Endodermal cell (in vitro differentiated cells): ENCODE data around the gene PLA1A. TPM values are rescaled to one million over a fixed set of nuclear protein-coding genes. Genes with fewer than 3 reads are reported as not detected.

Experiments
- DNase-seq: peaks from one replicate; pipeline ENCODE4 v3.0.0-alpha.2; 2017
- H3K27ac ChIP-seq: 2 replicates; pipeline ENCODE4 v1.5.1; 2013; ENCODE audit warnings: mild to moderate bottlenecking, low read depth, low read length, moderate library complexity
- H3K27me3 ChIP-seq: 2 replicates; pipeline ENCODE4 v1.6.1; 2013; ENCODE audit warnings: mild to moderate bottlenecking, low read length, moderate library complexity; ENCODE audit not compliant: insufficient read depth, control insufficient read depth, poor library complexity, severe bottlenecking
- H3K36me3 ChIP-seq: 2 replicates; pipeline ENCODE4 v1.7.0; 2013; ENCODE audit warnings: mild to moderate bottlenecking, low read length, moderate library complexity; ENCODE audit not compliant: control insufficient read depth, insufficient read depth
- H3K4me1 ChIP-seq: one replicate; pipeline ENCODE4 v1.7.0; 2013; ENCODE audit warnings: low read length; ENCODE audit not compliant: control insufficient read depth, insufficient read depth
- H3K4me3 ChIP-seq: 2 replicates; pipeline ENCODE4 v1.5.1; 2013; ENCODE audit warnings: mild to moderate bottlenecking, low read length, moderate library complexity
- H3K9ac ChIP-seq: 2 replicates; pipeline ENCODE4 v1.6.1; 2013; ENCODE audit warnings: mild to moderate bottlenecking, low read length, moderate library complexity; ENCODE audit not compliant: poor library complexity, severe bottlenecking; ENCODE audit errors: extremely low read depth
- H3K9me3 ChIP-seq: 2 replicates; pipeline ENCODE4 v1.6.1; 2013; ENCODE audit warnings: mild to moderate bottlenecking, low read length, moderate library complexity; ENCODE audit not compliant: control insufficient read depth
- H3K27ac Mint-ChIP-seq: 2 replicates; pipeline ENCODE4 v1.8.0; 2020; ENCODE audit warnings: mixed read lengths
- H3K27me3 Mint-ChIP-seq: 2 replicates; pipeline ENCODE4 v1.8.0; 2021; ENCODE audit warnings: mild to moderate bottlenecking, mixed read lengths; ENCODE audit not compliant: insufficient read depth
- H3K36me3 Mint-ChIP-seq: 2 replicates; pipeline ENCODE4 v1.8.0; 2020; ENCODE audit warnings: low read depth, mixed read lengths
- H3K4me1 Mint-ChIP-seq: 2 replicates; pipeline ENCODE4 v1.8.0; 2020; ENCODE audit warnings: mixed read lengths
- H3K4me3 Mint-ChIP-seq: 2 replicates; pipeline ENCODE4 v1.8.0; 2020; ENCODE audit warnings: mild to moderate bottlenecking, moderate library complexity, mixed read lengths
- H3K9me3 Mint-ChIP-seq: 2 replicates; pipeline ENCODE4 v1.8.0; 2020; ENCODE audit warnings: mild to moderate bottlenecking, mixed read lengths
- CTCF ChIP-seq: fragments of 200-600 bp; sonication (generic); conservative IDR thresholded peaks from 2 replicates; pipeline ENCODE4 v1.5.0; 2021; ENCODE audit warnings: antibody characterized with exemption, mild to moderate bottlenecking
- WGBS, 2 experiments: methylation state at CpG; one replicate each; pipeline versions ENCODE4 v1.1.5 to v1.1.7; 2013; ENCODE audit warnings: missing lambda C conversion rate in 2 of 2, mixed read lengths in 1 of 2; ENCODE audit not compliant: insufficient coverage in 1 of 2, insufficient read length in 1 of 2; 5-methylcytosine and 5-hydroxymethylcytosine counted together
- total RNA-seq, 2 donors: library from RNA; stranded (reverse); fragmentation: NEBNext Ultra II Directional in 1 of 2; extraction: Animal tissue kit (Norgen Biotek cat#: 25700) in 1 of 2; gene quantifications; 2 replicates in 1 of 2; 3 replicates in 1 of 2; pipeline ENCODE4 v1.2.1, GENCODE V29; 2021

PLA1A gene
- total RNA-seq, 2 donors from 2014 or later, result 2.4 to 5.3 TPM

GRCh38 chr3:119664370-119664769, 66.7 kb downstream of the PLA1A start:
- Mint-ChIP-seq H3K4me3 (no peak overlapping the region), H3K27me3 (no peaks in the 10 kb centered on the region), H3K27ac (no peak overlapping the region), H3K9me3 (no peaks in the 10 kb centered on the region), H3K4me1 (peaks cover 5% of the 10 kb centered on the region), H3K36me3 (peaks cover 2% of the 10 kb centered on the region)
- H3K9ac ChIP-seq, result no peak overlapping the region
- no peak for TF ChIP-seq CTCF
- H3K9me3 ChIP-seq, result no peaks in the 10 kb centered on the region
- H3K4me3 ChIP-seq, result no peak overlapping the region
- 89 to 92% methylated on average over 2 to 4 of the region's 4 CpGs for WGBS, 2 experiments
- H3K4me1 ChIP-seq, result no peaks in the 10 kb centered on the region
- H3K27me3 ChIP-seq, result no peaks in the 10 kb centered on the region
- no peak overlapping the region for H3K27ac ChIP-seq
- no peak for DNase-seq
- peaks cover 21% of the 10 kb centered on the region for H3K36me3 ChIP-seq

- WGBS, 2 experiments, result 91 to 96% methylated on average over 4 of the region's 4 CpGs
- Histone ChIP-seq H3K27me3 (no peaks in the 10 kb centered on the region), H3K4me3 (no peak overlapping the region), H3K9me3 (no peaks in the 10 kb centered on the region), H3K9ac (no peak overlapping the region), H3K27ac (no peak overlapping the region), H3K36me3 (peaks cover 26% of the 10 kb centered on the region), H3K4me1 (peaks cover 2% of the 10 kb centered on the region)
- Mint-ChIP-seq H3K36me3 (peaks cover 5% of the 10 kb centered on the region), H3K27ac (no peak overlapping the region), H3K4me3 (no peak overlapping the region), H3K9me3 (no peaks in the 10 kb centered on the region), H3K4me1 (peaks cover 7% of the 10 kb centered on the region), H3K27me3 (no peaks in the 10 kb centered on the region)
- TF ChIP-seq CTCF, result no peak
- DNase-seq, result no peak
These were observed 67.2 kb downstream of the PLA1A start for GRCh38 chr3:119664850-119665379.

- peaks cover 12% of the 10 kb centered on the region for H3K4me1 Mint-ChIP-seq
- TF ChIP-seq CTCF, result no peak
- Histone ChIP-seq H3K4me1 (peaks cover 4% of the 10 kb centered on the region), H3K9me3 (no peaks in the 10 kb centered on the region), H3K9ac (no peak overlapping the region), H3K4me3 (no peak overlapping the region), H3K27ac (no peak overlapping the region), H3K36me3 (peaks cover 34% of the 10 kb centered on the region), H3K27me3 (no peaks in the 10 kb centered on the region)
- H3K36me3 Mint-ChIP-seq, result peaks cover 15% of the 10 kb centered on the region
- WGBS, 2 experiments, result 73% methylated on average over 6 of the region's 6 CpGs; no CpG with 5 or more reads in 1 of the 2 experiments
- H3K4me3 Mint-ChIP-seq, result no peak overlapping the region
- H3K9me3 Mint-ChIP-seq, result no peaks in the 10 kb centered on the region
- H3K27me3 Mint-ChIP-seq, result no peaks in the 10 kb centered on the region
- no peak for DNase-seq
- H3K27ac Mint-ChIP-seq, result no peak overlapping the region
These were observed 68.4 kb downstream of the PLA1A start for GRCh38 chr3:119665954-119666559.
